SK-N-MC (cell line): Measurements from ENCODE around the gene POMT2.

Experiments
- EZH2 ChIP-seq: fragments of 200-600 bp; sonication (generic); IDR thresholded peaks from one replicate; pipeline ENCODE4 v1.6.1; 2017; ENCODE audit warnings: antibody characterized with exemption
- FOXP2 ChIP-seq: optimal IDR thresholded peaks from 2 replicates; pipeline ENCODE3; 2011; ENCODE audit warnings: mild to moderate bottlenecking, moderate library complexity; ENCODE audit not compliant: insufficient read depth; ENCODE audit errors: extremely low read length, control extremely low read depth
- POLR2AphosphoS5 ChIP-seq: IDR thresholded peaks from 2 replicates; pipeline ENCODE4 v1.6.1; 2012; ENCODE audit warnings: mild to moderate bottlenecking, low read depth, low read length, borderline replicate concordance

DNA sequence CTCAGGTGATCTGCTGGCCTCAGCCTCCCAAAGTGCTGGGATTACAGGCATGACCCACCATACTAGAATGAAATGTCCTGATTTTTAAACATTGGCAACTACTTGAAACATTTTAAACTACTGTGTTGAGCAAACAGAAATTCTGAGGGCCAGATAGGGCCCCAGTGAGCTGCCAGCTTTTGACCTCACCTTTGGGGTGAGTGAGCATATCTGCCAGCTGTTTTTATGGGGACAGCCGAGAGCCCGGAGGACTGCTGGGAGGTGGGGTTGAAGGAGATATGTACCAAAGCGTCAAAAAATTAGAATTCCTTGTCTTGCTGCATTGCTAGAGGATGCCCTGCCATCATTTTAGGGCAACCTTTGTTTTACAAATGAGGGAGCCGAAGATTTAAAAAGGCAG, 2.9 kb upstream of the POMT2 start:
- TF ChIP-seq POLR2AphosphoS5 (no peak), EZH2 (no peak), FOXP2 (no peak)
